Mesendoderm (in vitro differentiated cells): ENCODE measurements around the gene TTC39C.

Experiments
- DNase-seq: peaks from one replicate; pipeline ENCODE4 v3.0.0; 2013
- H2AK5ac ChIP-seq: 2 replicates; pipeline ENCODE4 v1.6.1; 2013; ENCODE audit warnings: low read length, inconsistent platforms
- H2BK120ac ChIP-seq: 2 replicates; pipeline ENCODE4 v1.6.1; 2013; ENCODE audit warnings: low read depth, mild to moderate bottlenecking, low read length, moderate library complexity, mixed read lengths
- H2BK15ac ChIP-seq: replicated peaks from 2 replicates; pipeline ENCODE4 v1.6.1; 2013; ENCODE audit warnings: low read depth, mild to moderate bottlenecking, moderate library complexity
- H2BK5ac ChIP-seq: 2 replicates; pipeline ENCODE4 v1.6.1; 2013; ENCODE audit warnings: low read length, inconsistent platforms
- H3K18ac ChIP-seq: 2 replicates; pipeline ENCODE4 v1.6.1; 2013; ENCODE audit warnings: mild to moderate bottlenecking, low read length, mixed read lengths
- H3K23ac ChIP-seq: one replicate; pipeline ENCODE4 v1.6.1; 2013; ENCODE audit warnings: low read length
- H3K27ac ChIP-seq: 2 replicates; pipeline ENCODE4 v1.5.1; 2013; ENCODE audit warnings: low read depth, mild to moderate bottlenecking, inconsistent platforms, low read length, moderate library complexity
- H3K27me3 ChIP-seq: 2 replicates; pipeline ENCODE4 v1.6.1; 2013; ENCODE audit warnings: low read length, control low read depth, mild to moderate bottlenecking, inconsistent platforms; ENCODE audit not compliant: insufficient read depth, poor library complexity
- H3K36me3 ChIP-seq: 2 replicates; pipeline ENCODE4 v1.6.1; 2013; ENCODE audit warnings: low read length, inconsistent platforms; ENCODE audit not compliant: control insufficient read depth, insufficient read depth
- H3K4ac ChIP-seq: one replicate; pipeline ENCODE4 v1.6.1; 2013; ENCODE audit warnings: low read depth, mild to moderate bottlenecking, low read length, moderate library complexity
- H3K4me1 ChIP-seq: 2 replicates; pipeline ENCODE4 v1.6.1; 2013; ENCODE audit warnings: low read depth, low read length, inconsistent platforms; ENCODE audit not compliant: control insufficient read depth
- H3K4me2 ChIP-seq: 2 replicates; pipeline ENCODE4 v1.6.1; 2013; ENCODE audit warnings: low read length
- H3K4me3 ChIP-seq: 2 replicates; pipeline ENCODE4 v1.5.1; 2013; ENCODE audit warnings: mild to moderate bottlenecking, low read length
- H3K56ac ChIP-seq: one replicate; pipeline ENCODE4 v1.6.1; 2013; ENCODE audit warnings: low read length
- H3K79me1 ChIP-seq: 2 replicates; pipeline ENCODE4 v1.6.1; 2013; ENCODE audit warnings: low read length, inconsistent platforms
- H3K79me2 ChIP-seq: 2 replicates; pipeline ENCODE4 v1.6.1; 2013; ENCODE audit warnings: mild to moderate bottlenecking, low read length; ENCODE audit not compliant: control insufficient read depth, insufficient read depth
- H3K9ac ChIP-seq: 2 replicates; pipeline ENCODE4 v1.6.1; 2013; ENCODE audit warnings: low read length, inconsistent platforms
- H4K5ac ChIP-seq: one replicate; pipeline ENCODE4 v1.6.1; 2013; ENCODE audit warnings: low read length
- H4K8ac ChIP-seq: one replicate; pipeline ENCODE4 v1.6.1; 2013; ENCODE audit warnings: low read depth, mild to moderate bottlenecking, control low read depth, low read length, moderate library complexity
- WGBS: extraction: QIAGEN DNeasy Blood & Tissue Kit; methylation state at CpG from one replicate; pipeline ENCODE4 v1.1.7; 2013; ENCODE audit warnings: low lambda C conversion rate, missing lambda C conversion rate; ENCODE audit not compliant: insufficient coverage; ENCODE audit errors: extremely low coverage; 5-methylcytosine and 5-hydroxymethylcytosine counted together

The TTC39C gene

GRCh38 chr18:24049142-24049541, 34.6 kb downstream of the TTC39C start:
- no CpG with 5 or more reads among the region's 3 CpGs for WGBS
- Histone ChIP-seq H3K36me3 (no peaks in the 10 kb centered on the region), H3K9ac (no peak overlapping the region), H4K5ac (no peak overlapping the region), H3K4ac (no peak overlapping the region), H3K79me2 (no peaks in the 10 kb centered on the region), H2BK5ac (no peak overlapping the region), H2BK120ac (no peak overlapping the region), H4K8ac (no peak overlapping the region), H2BK15ac (no peak overlapping the region), H3K27me3 (no peaks in the 10 kb centered on the region), H3K4me2 (no peak overlapping the region), H3K79me1 (no peaks in the 10 kb centered on the region), H3K18ac (no peak overlapping the region), H3K27ac (no peak overlapping the region), H2AK5ac (no peak overlapping the region), H3K56ac (no peak overlapping the region), H3K4me3 (no peak overlapping the region), H3K23ac (no peak overlapping the region), H3K4me1 (no peaks in the 10 kb centered on the region)
- no peak for DNase-seq

GRCh38 chr18:24051031-24051947, 36.7 kb downstream of the TTC39C start:
- H2AK5ac ChIP-seq: no peak overlapping the region
- no peak overlapping the region for H2BK5ac ChIP-seq
- no peak overlapping the region for H3K9ac ChIP-seq
- no peaks in the 10 kb centered on the region for H3K79me2 ChIP-seq
- H3K4ac ChIP-seq: no peak overlapping the region
- no peaks in the 10 kb centered on the region for H3K4me1 ChIP-seq
- no peak overlapping the region for H3K27ac ChIP-seq
- no peaks in the 10 kb centered on the region for H3K27me3 ChIP-seq
- no peak overlapping the region for H3K56ac ChIP-seq
- H3K23ac ChIP-seq: no peak overlapping the region
- H3K36me3 ChIP-seq: no peaks in the 10 kb centered on the region
- no CpG with 5 or more reads among the region's 13 CpGs for WGBS
- no peak overlapping the region for H2BK15ac ChIP-seq
- DNase-seq: no peak
- H3K4me3 ChIP-seq: no peak overlapping the region
- no peak overlapping the region for H4K8ac ChIP-seq
- no peak overlapping the region for H4K5ac ChIP-seq
- H3K79me1 ChIP-seq: no peaks in the 10 kb centered on the region
- H2BK120ac ChIP-seq: no peak overlapping the region
- no peak overlapping the region for H3K4me2 ChIP-seq
- no peak overlapping the region for H3K18ac ChIP-seq

GRCh38 chr18:24052053-24052452, 37.5 kb downstream of the TTC39C start:
- no peak for DNase-seq
- Histone ChIP-seq H3K4me2 (no peak overlapping the region), H4K8ac (no peak overlapping the region), H3K56ac (no peak overlapping the region), H3K9ac (no peak overlapping the region), H3K4ac (no peak overlapping the region), H2BK120ac (no peak overlapping the region), H3K4me1 (no peaks in the 10 kb centered on the region), H2BK5ac (no peak overlapping the region), H4K5ac (no peak overlapping the region), H2AK5ac (no peak overlapping the region), H3K36me3 (no peaks in the 10 kb centered on the region), H3K79me2 (no peaks in the 10 kb centered on the region), H3K27me3 (no peaks in the 10 kb centered on the region), H3K18ac (no peak overlapping the region), H2BK15ac (no peak overlapping the region), H3K27ac (no peak overlapping the region), H3K79me1 (no peaks in the 10 kb centered on the region), H3K4me3 (no peak overlapping the region), H3K23ac (no peak overlapping the region)
- no CpG with 5 or more reads among the region's 7 CpGs for WGBS

- no peaks in the 10 kb centered on the region for H3K36me3 ChIP-seq
- no peak overlapping the region for H4K8ac ChIP-seq
- H4K5ac ChIP-seq: no peak overlapping the region
- H2BK5ac ChIP-seq: no peak overlapping the region
- DNase-seq: no peak
- no peaks in the 10 kb centered on the region for H3K79me2 ChIP-seq
- H2BK15ac ChIP-seq: no peak overlapping the region
- no peak overlapping the region for H3K4ac ChIP-seq
- H3K4me2 ChIP-seq: no peak overlapping the region
- no peaks in the 10 kb centered on the region for H3K27me3 ChIP-seq
- no peak overlapping the region for H3K4me3 ChIP-seq
- H2BK120ac ChIP-seq: no peak overlapping the region
- no peak overlapping the region for H3K23ac ChIP-seq
- WGBS: no CpG with 5 or more reads among the region's 4 CpGs
- no peaks in the 10 kb centered on the region for H3K4me1 ChIP-seq
- no peak overlapping the region for H2AK5ac ChIP-seq
- H3K56ac ChIP-seq: no peak overlapping the region
- H3K79me1 ChIP-seq: no peaks in the 10 kb centered on the region
- no peak overlapping the region for H3K9ac ChIP-seq
- H3K18ac ChIP-seq: no peak overlapping the region
- H3K27ac ChIP-seq: no peak overlapping the region
Measured at GRCh38 chr18:24053211-24053610, 38.7 kb downstream of the TTC39C start.

- Histone ChIP-seq H3K4me3 (no peak overlapping the region), H3K9ac (no peak overlapping the region), H3K4ac (no peak overlapping the region), H3K36me3 (no peaks in the 10 kb centered on the region), H3K4me2 (no peak overlapping the region), H2BK15ac (no peak overlapping the region), H2BK5ac (no peak overlapping the region), H3K79me2 (no peaks in the 10 kb centered on the region), H3K23ac (no peak overlapping the region), H3K4me1 (no peaks in the 10 kb centered on the region), H3K79me1 (no peaks in the 10 kb centered on the region), H3K27ac (no peak overlapping the region), H2BK120ac (no peak overlapping the region), H3K56ac (no peak overlapping the region), H3K27me3 (no peaks in the 10 kb centered on the region), H2AK5ac (no peak overlapping the region), H4K8ac (no peak overlapping the region), H3K18ac (no peak overlapping the region), H4K5ac (no peak overlapping the region)
- DNase-seq: no peak
- WGBS: no CpG with 5 or more reads among the region's 4 CpGs
Measured at GRCh38 chr18:24054130-24054529, 39.6 kb downstream of the TTC39C start.
